GM10248 (cell line): ENCODE results near the gene ABCC4.

Experiments used
- CTCF ChIA-PET: fragments of 300-600 bp; sonication (Branson Sonifier 250); formaldehyde crosslinking; extraction: SDS; loops from one replicate; lab custom pipeline; 2021; ENCODE audit warnings: antibody characterized with exemption; lab: Yijun Ruan, JAX
- POLR2A ChIA-PET: fragments of 350-650 bp; sonication (Branson Sonifier 250); formaldehyde crosslinking; extraction: SDS; loops from one replicate; lab custom pipeline; 2020; ENCODE audit warnings: antibody characterized with exemption; lab: Yijun Ruan, JAX
- DNase-seq: peaks from one replicate; pipeline ENCODE4 v3.0.0; 2012; ENCODE audit errors: extremely low spot score
- CTCF ChIP-seq: IDR thresholded peaks from 2 replicates; pipeline ENCODE4 v1.5.1; 2012; ENCODE audit warnings: mild to moderate bottlenecking, low read depth; ENCODE audit errors: extremely low read depth, missing control alignments, control extremely low read depth

Gene ABCC4

DNA sequence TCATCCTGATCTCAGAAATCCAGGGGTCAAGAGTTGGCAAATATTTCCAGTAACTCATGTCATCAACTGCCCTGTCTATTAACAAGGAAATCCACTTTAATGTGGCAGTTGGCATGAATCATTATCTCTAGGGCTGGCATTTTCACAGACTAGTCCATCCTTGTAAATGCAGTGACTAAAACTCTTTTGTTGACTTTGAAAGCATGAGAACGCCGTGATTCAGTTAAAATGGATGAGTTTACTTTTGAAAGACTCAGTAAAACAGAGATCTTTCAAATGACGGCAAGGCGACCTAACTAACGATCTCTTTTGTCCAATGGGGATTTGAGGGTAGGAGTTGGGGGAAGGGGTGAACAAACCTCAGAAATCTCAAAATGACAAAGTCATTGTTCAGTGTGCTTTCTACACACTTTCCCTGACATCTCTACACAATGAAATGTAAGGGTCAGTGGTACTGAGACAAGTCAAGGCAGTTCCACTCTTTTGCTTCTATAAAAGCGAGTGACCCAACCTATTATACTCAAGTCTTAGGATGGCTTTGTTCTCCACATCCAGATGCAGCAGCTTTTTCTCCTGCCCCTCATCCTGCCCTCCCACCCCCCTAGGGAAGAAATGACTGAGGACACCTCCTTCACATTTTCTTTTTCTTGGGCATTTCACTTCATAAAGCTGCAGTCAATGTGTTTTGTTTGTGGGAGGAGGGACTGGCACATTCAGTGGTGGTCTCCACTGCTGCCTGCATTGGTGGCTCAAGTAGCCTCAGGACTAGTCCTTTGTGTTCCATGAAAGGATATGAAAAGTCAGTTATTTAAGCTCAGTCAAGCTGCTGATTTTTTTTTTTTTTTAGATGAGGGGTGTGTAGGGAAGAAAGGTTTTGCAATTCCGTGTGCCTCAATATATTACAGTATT is 200.5 kb downstream of the ABCC4 start:
- ChIA-PET CTCF (interaction anchor here (1.0 kb wide), 1 partner anchor 55 kb away, joined by 3 read pairs; no protein-coding TSS in a partner anchor), POLR2A (no interaction called here)
- no peak for DNase-seq
- no peak for TF ChIP-seq CTCF

- no peak for TF ChIP-seq CTCF
- CTCF ChIA-PET = no interaction called here
- DNase-seq = no peak
- POLR2A ChIA-PET = no interaction called here
These were observed 201.7 kb downstream of the ABCC4 start for GRCh38 chr13:95099541-95099940.

DNA sequence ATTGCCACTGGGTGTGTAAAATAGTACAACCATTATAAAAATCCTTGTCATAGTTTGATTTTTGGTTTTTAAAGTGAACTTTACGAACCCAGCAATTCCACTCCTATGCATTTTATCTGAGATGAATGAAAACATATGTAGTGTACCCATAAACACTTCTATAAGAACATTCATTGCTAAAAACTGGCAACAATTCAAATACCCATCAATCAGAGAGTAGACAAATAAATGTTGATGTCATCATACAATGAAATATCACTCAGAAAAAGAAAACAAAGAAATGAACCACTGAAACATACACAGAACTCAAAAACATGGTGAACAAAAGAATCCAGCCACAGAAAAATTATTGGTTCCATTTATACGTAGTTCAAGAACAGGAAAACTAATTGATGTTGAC is 202.3 kb downstream of the ABCC4 start:
- POLR2A ChIA-PET = no interaction called here
- CTCF ChIA-PET = no interaction called here
- no peak for TF ChIP-seq CTCF
- no peak for DNase-seq

DNA sequence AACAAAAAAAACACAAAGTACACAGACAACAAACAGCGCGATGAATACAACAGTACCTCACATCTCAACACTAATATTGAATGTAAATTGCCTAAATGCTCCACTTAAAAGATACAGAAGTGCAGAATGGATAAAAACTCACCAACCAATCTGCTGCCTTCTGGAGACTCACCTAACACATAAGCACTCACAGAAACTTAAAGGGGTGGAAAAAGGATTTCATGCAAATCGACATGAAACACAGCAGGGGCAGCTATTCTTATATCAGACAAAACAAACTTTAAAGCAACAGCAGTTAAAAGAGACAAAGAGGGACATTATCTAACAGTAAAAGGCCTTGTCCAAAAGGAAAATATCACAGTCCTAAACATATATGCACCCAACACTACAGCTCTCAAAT is 209.5 kb downstream of the ABCC4 start:
- TF ChIP-seq CTCF = no peak
- ChIA-PET CTCF (interaction anchor here (1.7 kb wide), 1 partner anchor 13 kb away, joined by 4 read pairs; no protein-coding TSS in a partner anchor), POLR2A (no interaction called here)
- no peak for DNase-seq

- no peak for TF ChIP-seq CTCF
- POLR2A ChIA-PET = no interaction called here
- CTCF ChIA-PET = no interaction called here
- no peak for DNase-seq
These were observed 213.4 kb downstream of the ABCC4 start for GRCh38 chr13:95087746-95088305.

- CTCF ChIA-PET = interaction anchor here (1.5 kb wide), 1 partner anchor 48 kb away, joined by 3 read pairs; no protein-coding TSS in a partner anchor
- POLR2A ChIA-PET = no interaction called here
- DNase-seq = no peak
- TF ChIP-seq CTCF = no peak
These were observed 214.5 kb downstream of the ABCC4 start for GRCh38 chr13:95086761-95087160.
